ENCODE data around the gene FGF18.

FGF18 gene

GRCh38 chr5:171486613-171487012 lies 67.2 kb downstream of the FGF18 start:
- TF ChIP-seq ZBTB48 (tag by site-specific recombination; IDR thresholded peaks at IDR 0.05), result no peak
- no peak for TF ChIP-seq ZBTB26 (tag by site-specific recombination; optimal IDR thresholded peaks at IDR 0.05)
- no peak for TF ChIP-seq TCF7L2 (IDR thresholded peaks at IDR 0.05; ENCODE audit: borderline replicate concordance, low read depth, low read length)
- TF ChIP-seq ZNF555 (tag by site-specific recombination; conservative IDR thresholded peaks at IDR 0.05), result no peak
- no peak for TF ChIP-seq ZNF140 (tag by site-specific recombination; IDR thresholded peaks at IDR 0.05)
- no peak for TF ChIP-seq ZFP69B (tag by site-specific recombination; IDR thresholded peaks at IDR 0.05)
- no peak for TF ChIP-seq SETDB1 (IDR thresholded peaks at IDR 0.05; ENCODE audit: insufficient read length, low read length)
- TF ChIP-seq KLF1 (tag by site-specific recombination; IDR thresholded peaks at IDR 0.05), result no peak
- TF ChIP-seq PBX3 (CRISPR knock-in tag; IDR thresholded peaks at IDR 0.05), result no peak
- TF ChIP-seq RBAK (tag by site-specific recombination; IDR thresholded peaks at IDR 0.05), result no peak
- no peak for TF ChIP-seq GLIS2 (tag by site-specific recombination; IDR thresholded peaks at IDR 0.05)
- no peak for TF ChIP-seq ZNF280C (tag by site-specific recombination; IDR thresholded peaks at IDR 0.05)
- TF ChIP-seq ZNF202 (tag by site-specific recombination; IDR thresholded peaks at IDR 0.05; ENCODE audit: borderline replicate concordance), result no peak
- TF ChIP-seq MEIS1 (CRISPR knock-in tag; IDR thresholded peaks at IDR 0.05; ENCODE audit: borderline replicate concordance), result no peak
- no peak for TF ChIP-seq ZNF544 (tag by site-specific recombination; IDR thresholded peaks at IDR 0.05)
- TF ChIP-seq ZNF707 (tag by site-specific recombination; IDR thresholded peaks at IDR 0.05), result no peak
- TF ChIP-seq ZNF488 (tag by site-specific recombination; IDR thresholded peaks at IDR 0.05), result no peak
- no peak for TF ChIP-seq ZNF2 (tag by site-specific recombination; IDR thresholded peaks at IDR 0.05)
- TF ChIP-seq ZNF521 (tag by site-specific recombination; IDR thresholded peaks at IDR 0.05), result no peak
- no peak for TF ChIP-seq ZNF830 (tag by site-specific recombination; IDR thresholded peaks at IDR 0.05; ENCODE audit: low read depth)
- ChIA-PET CTCF (interaction anchor here (1.3 kb wide), 1 partner anchor 119 kb away, joined by 3 read pairs; no protein-coding TSS in a partner anchor), POLR2A (no interaction called here)

GRCh38 chr5:171488876-171489275 lies 69.4 kb downstream of the FGF18 start:
- POLR2A ChIA-PET, result no interaction called here

More at GRCh38 chr5:171486613-171487012, 67.2 kb downstream of the FGF18 start:
- H3K9me3 ChIP-seq (ENCODE audit: control insufficient read depth, insufficient read depth, low read depth, low read length), result no peaks in the 10 kb centered on the region
- no peaks in the 10 kb centered on the region for H3K36me3 ChIP-seq (ENCODE audit: control insufficient read depth in 2 of 2, insufficient read depth in 1 of 2, low read length in 2 of 2)
- no peak overlapping the region for H3K27ac ChIP-seq (ENCODE audit: extremely low read depth, low read depth, low read length)
- H3K4me3 ChIP-seq (ENCODE audit: low read depth, low read length), result no peak overlapping the region
- no peaks in the 10 kb centered on the region for H3K4me1 ChIP-seq (ENCODE audit: control insufficient read depth, insufficient read depth, low read length)

More at GRCh38 chr5:171488876-171489275, 69.4 kb downstream of the FGF18 start:
- TF ChIP-seq ZNF654 (tag by site-specific recombination; IDR thresholded peaks at IDR 0.05; ENCODE audit: low read depth) (no peak), ZBTB8A (tag by site-specific recombination; IDR thresholded peaks at IDR 0.05) (no peak), PRDM1 (tag by site-specific recombination; IDR thresholded peaks at IDR 0.05) (no peak)
- Histone ChIP-seq H3K4me1 (ENCODE audit: control insufficient read depth, insufficient read depth, low read length) (peaks cover 2% of the 10 kb centered on the region; the same call in 1 of the 2 replicates), H3K4me3 (ENCODE audit: low read depth, low read length) (no peak overlapping the region), H3K27ac (ENCODE audit: extremely low read depth, low read depth, low read length) (no peak overlapping the region), H3K36me3 (ENCODE audit: control insufficient read depth in 2 of 2, insufficient read depth in 1 of 2, low read length in 2 of 2) (no peaks in the 10 kb centered on the region), H3K9me3 (ENCODE audit: control insufficient read depth, insufficient read depth, low read depth, low read length) (no peaks in the 10 kb centered on the region)
- CTCF ChIA-PET, result no interaction called here
